Stimulated activated CD4-positive, alpha-beta T cell treated with anti-CD3 and anti-CD28 coated beads, Interleukin-1b, Interleukin-23, amount 100 ng/mL, for 4 hours (primary cell): ENCODE data around the gene ZNF382.

Experiments used
- DNase-seq, 2 donors: peaks; one replicate each; pipeline ENCODE4 v3.0.0-alpha.2; 2020; ENCODE audit warnings: low read depth in 2 of 2

Gene ZNF382

DNA sequence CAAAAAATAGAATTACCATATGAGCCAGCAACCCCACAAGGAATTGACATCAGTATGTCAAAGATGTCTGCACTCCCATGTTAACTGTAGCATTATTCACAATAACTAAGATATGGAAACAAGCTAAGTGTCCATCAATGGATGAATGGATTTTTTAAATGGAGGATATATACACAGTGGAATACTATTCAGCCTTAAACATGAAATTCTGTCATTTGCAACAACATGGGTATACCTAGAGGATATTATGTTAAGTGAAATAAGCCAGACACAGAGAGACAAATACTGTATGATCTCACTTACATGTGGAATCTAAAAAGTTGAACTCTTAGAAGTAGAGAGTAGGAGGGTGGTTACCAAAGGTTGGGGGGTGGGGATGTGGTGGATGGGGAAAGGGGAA is 74.3 kb downstream of the ZNF382 start:
- DNase-seq: no peak
